Activated T-cell treated with anti-CD3 and anti-CD28 coated beads, Interleukin-2, amount 50 U/mL, for 48 hours (primary cell): Measurements from ENCODE around the gene POLD3.
"Not testable (repeated sequence)": the region's sequence is repeated elsewhere in the genome, so short reads cannot be mapped to it uniquely, and the experiment has no call there.

Source experiments
- DNase-seq, 2 experiments: peaks; one replicate each; pipeline ENCODE4 v3.0.0-alpha.2; 2020

POLD3 gene

GRCh38 chr11:74639533-74639932 lies 47.2 kb downstream of the POLD3 start:
- DNase-seq, result no peak

- no peak for DNase-seq
These were observed 48.9 kb downstream of the POLD3 start for GRCh38 chr11:74641289-74641688.

GRCh38 chr11:74641905-74642304 lies 49.5 kb downstream of the POLD3 start:
- no peak for DNase-seq

- no peak for DNase-seq
These were observed 50.5 kb downstream of the POLD3 start for GRCh38 chr11:74642912-74643311.

GRCh38 chr11:74644081-74644480 lies 51.7 kb downstream of the POLD3 start:
- DNase-seq, result no peak

GRCh38 chr11:74646215-74646614 lies 53.8 kb downstream of the POLD3 start:
- DNase-seq, result no peak

- DNase-seq, result no peak
These were observed 54.6 kb downstream of the POLD3 start for GRCh38 chr11:74646954-74647353.

GRCh38 chr11:74647404-74647803 lies 55.0 kb downstream of the POLD3 start:
- DNase-seq, result no peak

GRCh38 chr11:74647831-74648230 lies 55.4 kb downstream of the POLD3 start:
- no peak for DNase-seq

- no peak for DNase-seq
These were observed 56.5 kb downstream of the POLD3 start for GRCh38 chr11:74648894-74649293.

- no peak for DNase-seq
These were observed 58.1 kb downstream of the POLD3 start for GRCh38 chr11:74650498-74650897.

- DNase-seq, result no peak
These were observed 62.6 kb downstream of the POLD3 start for GRCh38 chr11:74654976-74655375.

GRCh38 chr11:74659124-74659523 lies 66.7 kb downstream of the POLD3 start:
- not testable (repeated sequence) for DNase-seq

- no peak for DNase-seq
These were observed 70.2 kb downstream of the POLD3 start for GRCh38 chr11:74662487-74663103.

- DNase-seq, result no peak
These were observed 70.9 kb downstream of the POLD3 start for GRCh38 chr11:74663315-74663714.

GRCh38 chr11:74669211-74670160 lies 77.1 kb downstream of the POLD3 start:
- no peak for DNase-seq

GRCh38 chr11:74670171-74670570 lies 77.8 kb downstream of the POLD3 start:
- DNase-seq, result no peak

- no peak for DNase-seq
These were observed 79.3 kb downstream of the POLD3 start for GRCh38 chr11:74671520-74672196.

- DNase-seq, result no peak
These were observed 80.1 kb downstream of the POLD3 start for GRCh38 chr11:74672332-74672955.

GRCh38 chr11:74672956-74673692 lies 80.7 kb downstream of the POLD3 start:
- DNase-seq, result no peak

GRCh38 chr11:74673693-74674360 lies 81.4 kb downstream of the POLD3 start:
- DNase-seq, result no peak

- DNase-seq, result no peak
These were observed 83.4 kb downstream of the POLD3 start for GRCh38 chr11:74675761-74676160.
